Kasumi-1 (cell line): ENCODE data around the gene PCNT.
"Not testable (repeated sequence)": the region's sequence is repeated elsewhere in the genome, so short reads cannot be mapped to it uniquely, and the experiment has no call there.

ENCODE experiments used
- DNase-seq, 2 experiments: peaks; one replicate each; lab custom pipeline; 2025; lab: John Stamatoyannopoulos, UW

Gene PCNT

DNA sequence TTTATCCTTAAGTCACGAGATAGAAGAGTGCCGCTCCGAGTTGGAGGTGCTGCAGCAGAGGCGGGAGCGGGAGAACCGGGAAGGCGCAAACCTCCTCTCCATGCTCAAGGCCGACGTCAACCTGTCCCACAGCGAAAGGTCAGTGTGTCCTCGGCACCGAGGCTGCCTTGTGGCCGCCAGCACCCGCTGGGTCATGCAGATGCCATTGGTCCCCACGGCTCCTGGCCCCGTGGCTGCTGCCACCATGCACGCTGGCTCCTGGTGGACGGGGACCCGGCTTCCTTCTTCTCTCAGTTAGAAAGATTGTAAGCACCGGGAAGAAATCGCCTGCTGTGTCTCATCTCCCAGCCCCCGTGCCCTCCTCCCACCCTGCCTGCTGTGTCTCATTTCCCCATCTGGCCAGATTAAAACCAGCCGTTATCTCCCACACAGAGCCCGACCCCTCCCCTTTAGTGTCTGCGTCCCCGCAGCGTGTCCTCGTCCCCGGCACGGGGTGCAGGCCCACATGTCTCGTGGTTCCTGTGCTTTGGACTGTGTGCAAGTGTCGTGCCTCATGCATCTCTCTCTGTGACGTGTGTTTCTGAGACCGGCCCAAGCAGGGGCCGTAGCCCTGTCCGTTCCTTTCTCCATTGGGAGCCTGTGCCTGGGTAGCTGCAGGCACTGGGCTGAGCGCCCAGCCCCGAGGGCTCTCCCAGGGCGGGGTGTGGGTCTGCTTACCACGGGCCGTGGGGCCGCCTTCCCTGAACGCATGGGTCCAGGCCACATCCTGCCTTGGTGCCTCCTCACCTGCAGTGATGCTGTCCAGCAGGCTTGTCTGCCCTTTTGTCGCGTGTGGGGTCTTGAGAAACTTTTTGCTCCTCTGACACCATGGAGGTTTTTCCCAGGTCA, 62.1 kb downstream of the PCNT start:
- no peak for DNase-seq

DNA sequence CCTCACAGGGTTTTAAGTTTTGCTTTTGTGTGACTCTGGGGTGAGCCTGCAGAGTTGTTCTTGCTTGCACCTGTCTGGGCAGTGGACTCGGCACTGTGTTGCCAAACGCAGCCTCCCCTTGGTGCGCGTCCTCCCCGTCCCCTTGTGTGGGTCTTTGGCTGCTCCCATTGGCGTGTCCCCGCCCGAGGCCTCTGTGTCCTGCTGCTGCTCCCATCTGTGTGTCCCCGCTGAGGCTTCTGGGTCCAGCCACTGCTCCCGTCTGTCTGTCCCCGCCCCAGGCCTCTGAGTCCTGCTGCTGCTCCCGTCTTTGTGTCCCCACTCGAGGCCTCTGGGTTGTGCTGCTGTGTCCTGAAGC, 62.8 kb downstream of the PCNT start:
- no peak for DNase-seq

DNA sequence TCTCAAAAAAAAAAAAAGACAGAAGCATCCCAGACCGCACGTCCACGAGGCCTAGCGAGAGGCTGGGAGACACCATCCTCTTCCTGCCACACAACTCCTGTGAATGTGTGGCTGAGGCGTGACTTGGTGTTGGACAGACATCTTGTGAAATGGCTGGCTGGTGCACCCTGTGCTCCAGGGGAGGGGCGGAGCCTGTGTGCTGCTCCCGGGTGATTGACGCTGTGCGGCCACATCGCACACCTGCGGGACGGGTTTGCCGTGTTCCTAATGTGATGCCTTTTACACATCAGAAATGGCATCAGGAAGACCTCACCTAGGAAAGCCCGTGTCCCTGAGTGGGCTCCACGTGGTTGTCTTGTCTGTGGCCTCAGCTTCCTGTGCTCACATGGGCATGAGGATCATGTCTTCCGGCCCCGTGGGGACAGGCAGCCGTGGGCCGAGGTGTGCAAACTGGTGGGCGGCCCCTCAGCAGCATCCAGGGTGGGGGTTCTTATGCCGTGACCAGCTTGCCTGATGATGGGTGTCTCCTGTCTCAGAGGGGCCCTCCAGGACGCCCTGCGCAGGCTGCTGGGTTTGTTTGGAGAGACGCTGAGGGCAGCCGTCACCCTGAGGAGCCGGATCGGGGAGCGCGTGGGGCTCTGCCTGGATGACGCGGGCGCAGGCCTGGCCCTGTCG, 64.4 kb downstream of the PCNT start:
- no peak for DNase-seq

DNA sequence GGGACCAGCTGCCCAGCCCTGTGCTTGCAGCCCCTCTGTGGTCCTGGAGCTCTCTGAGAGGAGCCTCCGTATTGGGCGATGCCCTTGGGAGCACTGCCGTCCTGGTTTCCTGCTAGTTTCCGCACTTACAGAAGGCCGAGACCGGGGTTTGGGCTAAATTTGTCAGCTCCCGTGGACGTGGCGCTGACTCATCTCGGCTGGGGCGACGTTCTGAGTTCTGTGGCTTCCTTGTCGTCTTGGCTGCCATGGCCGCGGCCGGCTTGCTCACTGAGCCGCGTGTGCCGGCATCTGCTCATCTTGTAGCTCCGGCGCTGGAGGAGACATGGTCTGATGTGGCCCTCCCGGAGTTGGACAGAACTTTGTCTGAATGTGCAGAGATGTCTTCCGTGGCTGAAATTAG, 64.9 kb downstream of the PCNT start:
- no peak for DNase-seq

DNA sequence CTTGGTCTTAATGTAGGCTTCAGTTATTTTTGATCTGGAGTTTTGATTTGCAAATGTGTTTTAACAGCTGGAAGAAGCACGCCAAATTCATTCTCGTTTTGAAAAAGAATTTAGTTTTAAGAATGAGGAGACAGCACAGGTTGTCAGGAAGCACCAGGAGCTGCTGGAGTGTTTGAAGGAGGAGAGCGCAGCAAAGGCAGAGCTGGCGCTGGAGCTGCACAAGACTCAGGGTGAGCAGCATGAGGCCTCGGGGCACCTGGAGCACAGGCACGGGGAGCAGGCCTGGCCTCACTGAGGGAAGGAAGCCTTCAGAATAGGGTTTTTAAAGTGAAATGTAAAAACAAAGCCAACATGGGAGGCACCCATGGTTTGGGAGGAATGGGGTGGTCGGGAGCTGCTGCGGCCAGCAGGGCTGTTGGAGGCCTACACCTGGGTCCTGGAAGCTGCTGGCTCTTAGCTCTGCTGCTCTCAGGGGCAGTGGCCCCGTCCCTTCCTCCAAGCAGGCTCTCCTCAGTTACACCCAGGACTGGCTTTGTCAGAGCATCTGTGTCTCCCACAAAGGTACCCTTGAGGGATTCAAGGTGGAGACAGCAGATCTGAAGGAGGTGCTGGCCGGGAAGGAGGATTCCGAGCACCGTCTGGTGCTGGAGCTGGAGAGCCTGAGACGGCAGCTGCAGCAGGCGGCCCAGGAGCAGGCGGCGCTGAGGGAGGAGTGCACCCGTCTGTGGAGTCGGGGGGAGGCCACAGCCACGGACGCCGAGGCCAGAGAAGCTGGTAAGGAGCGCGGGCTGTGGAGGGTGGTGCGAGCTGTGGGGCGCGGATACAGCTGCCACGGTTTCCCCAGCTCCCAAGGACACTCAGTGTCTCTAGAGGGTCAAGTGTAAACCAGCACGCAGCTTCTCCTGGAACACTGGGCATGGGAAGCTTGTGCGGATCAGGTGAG, 66.9 kb downstream of the PCNT start:
- no peak for DNase-seq

DNA sequence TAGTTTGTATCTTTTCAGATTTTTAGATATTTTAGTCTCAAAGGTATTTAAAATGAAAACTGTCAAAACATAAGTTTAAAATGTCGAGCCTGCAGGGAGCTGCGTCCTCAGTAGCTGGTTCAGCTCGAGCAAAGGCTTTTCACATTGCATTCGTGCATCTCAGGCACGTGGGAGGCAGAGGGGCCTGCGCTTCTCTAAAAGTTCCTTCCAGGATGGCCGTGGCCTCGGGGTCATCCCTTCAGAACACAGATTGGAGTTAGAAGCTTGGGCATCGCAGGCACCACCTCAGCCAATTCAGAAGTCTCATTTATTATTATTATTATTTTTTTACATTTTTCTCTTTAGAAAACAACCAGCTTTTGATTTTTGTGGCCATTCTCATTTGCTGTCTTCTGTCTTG, 67.8 kb downstream of the PCNT start:
- no peak for DNase-seq

DNA sequence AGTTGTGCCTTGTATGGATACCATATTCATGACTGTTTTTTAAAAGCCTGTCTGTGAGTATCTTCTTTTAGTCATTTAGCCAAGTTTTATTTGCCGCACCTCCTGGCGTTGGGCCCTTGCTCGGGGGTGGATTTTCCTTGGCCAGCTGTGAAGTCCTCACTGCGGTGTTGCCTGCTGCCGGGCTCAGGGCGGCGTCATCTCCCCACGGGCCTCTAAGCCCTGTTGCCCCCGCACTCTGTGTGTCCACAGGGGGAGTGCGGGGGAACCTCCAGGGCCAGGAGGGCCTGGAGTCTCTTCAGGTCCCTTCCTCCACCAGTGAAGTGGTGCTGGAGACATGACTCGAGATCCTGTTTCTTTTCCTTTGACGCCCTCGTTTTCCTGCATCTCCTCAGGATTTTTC, 69.0 kb downstream of the PCNT start:
- DNase-seq = no peak

DNA sequence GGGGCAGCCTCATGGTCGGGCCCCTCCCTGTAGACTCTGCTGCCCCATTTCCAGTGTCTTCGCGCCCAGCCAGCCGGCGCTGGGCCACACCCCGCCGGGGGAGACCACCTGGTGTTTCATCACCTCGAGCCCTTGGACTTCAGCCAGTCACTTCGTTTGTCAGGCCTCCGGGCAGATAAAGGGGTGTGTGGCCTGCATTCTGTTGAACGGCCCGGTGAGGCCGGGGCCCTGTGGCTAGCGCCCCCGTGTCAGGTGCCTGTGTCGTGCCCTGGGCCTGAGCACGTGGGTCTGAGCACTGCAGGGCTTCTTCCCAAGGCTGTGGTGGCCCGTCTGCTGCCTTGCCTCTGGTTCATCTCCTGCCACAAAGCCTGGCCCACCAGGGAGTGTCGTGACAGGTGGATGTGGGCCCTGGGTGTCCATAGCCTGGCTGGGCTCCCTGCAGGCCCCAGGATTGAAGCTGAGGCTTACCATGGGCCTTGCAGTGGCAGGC, 69.5 kb downstream of the PCNT start:
- DNase-seq = no peak

DNA sequence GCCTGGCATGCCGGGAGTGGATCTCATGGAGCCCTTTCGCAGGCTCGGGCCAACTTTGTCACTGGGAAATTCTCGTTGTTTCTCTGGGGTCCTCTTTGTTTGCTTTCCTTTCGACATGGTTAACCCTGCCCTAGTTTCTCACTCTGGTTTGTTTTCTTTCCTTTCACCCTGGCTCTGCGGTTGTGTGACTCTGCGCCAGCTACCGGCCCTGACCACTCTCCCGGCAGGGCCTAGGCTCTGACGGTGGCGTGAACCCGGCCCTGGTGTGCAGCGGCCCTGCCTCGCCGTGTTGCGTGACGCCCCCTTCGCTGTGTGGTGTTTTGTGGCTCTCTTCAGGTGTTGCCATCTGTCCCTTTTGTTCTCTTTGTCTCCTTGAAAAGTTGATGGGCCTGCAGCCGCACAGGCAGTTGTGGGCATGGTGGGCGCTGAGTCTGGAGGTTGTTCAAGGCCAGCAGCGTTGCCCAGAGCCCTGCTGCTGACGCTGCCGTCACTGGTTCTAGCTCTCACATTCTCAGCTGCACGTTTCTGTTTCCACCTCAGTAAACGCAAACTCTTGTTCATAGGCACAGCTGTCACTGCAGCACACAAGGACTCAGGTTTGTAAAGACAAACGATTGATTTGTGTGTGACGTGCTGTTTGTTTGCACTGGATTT, 70.1 kb downstream of the PCNT start:
- no peak for DNase-seq

DNA sequence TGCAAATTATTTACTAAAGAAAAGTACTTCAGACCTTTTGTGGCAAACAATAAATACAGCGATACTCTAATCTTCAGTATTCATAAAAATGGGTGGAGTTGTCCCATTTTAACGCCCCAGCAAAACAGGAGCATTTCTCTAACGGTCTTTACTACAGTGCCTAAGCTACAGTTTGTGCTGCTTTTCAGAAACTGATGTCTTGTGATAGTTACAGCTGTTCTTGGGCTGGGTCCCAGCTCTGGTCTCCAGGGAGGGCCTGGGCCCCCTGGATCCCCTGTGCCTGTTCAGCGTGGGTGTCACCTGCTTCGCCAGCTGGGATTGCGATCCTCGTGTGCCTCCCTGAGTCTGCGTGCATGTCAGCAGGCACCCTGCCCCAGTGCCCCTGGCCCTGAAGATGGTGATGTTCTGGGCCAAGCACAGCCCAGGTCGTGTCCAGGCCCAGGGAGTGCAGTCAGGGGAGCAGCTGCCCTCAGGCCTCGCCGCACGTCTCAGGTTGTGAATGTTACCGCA, 70.7 kb downstream of the PCNT start:
- no peak for DNase-seq

DNA sequence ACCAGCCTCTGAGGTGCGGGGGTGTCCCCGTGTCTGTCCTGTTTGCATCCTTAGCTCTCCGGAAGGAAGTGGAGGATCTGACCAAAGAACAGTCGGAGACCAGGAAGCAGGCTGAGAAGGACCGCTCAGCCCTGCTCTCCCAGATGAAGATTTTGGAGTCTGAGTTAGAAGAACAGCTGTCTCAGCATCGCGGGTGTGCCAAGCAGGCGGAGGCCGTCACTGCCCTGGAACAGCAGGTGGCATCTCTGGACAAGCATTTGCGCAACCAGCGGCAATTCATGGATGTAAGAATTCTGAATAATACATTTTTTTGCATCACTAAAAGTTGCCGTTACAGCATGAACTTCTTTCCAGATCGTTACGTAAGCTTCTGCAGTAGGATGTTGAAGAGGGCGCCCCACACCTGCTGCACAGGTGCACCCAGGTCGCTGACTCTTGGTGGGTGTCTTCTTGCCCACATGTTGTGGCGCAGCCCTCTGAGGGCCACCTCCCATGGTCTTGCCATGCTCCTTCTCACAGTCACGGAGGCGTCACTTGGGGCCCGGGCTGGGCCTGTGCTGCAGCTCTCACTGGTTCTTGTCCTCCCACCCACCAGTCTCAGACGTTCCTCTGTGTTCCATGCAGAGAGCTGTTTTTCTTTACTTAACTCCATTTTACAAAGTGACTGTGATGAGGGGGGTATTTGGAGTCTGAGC, 73.4 kb downstream of the PCNT start:
- DNase-seq = no peak

DNA sequence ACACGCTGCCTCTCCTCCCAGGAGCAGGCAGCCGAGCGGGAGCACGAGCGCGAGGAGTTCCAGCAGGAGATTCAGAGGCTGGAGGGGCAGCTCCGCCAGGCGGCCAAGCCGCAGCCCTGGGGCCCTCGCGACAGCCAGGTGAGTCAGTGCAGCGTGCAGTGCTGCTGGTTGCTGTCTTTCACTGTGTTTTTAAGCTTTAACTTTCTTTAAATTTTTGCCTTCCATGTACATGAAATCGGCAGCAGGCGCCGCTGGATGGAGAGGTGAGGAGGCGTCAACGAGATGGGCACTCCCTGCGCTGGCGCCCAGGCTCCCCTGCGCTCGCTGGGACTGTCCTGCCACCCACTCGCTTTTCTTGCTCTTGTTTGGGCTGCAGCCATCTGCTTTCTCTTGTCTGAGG, 74.0 kb downstream of the PCNT start:
- DNase-seq = no peak

DNA sequence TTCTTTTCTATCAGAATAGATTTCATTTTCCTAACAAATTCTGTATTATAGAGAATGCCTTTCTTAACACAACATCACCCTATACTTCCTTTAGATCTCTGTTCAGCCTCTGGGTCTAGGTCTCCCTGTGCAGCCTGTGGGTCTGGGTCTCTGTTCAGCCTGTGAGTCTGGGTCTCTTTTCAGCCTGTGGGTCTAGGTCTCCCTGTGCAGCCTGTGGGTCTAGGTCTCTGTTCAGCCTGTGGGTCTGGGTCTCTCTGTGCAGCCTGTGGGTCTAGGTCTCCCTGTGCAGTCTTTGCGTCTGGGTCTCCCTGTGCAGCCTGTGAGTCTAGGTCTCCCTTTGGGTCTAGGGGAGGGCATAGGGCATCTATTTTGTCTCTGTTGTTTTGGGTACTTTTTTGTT, 75.2 kb downstream of the PCNT start:
- DNase-seq = no peak

DNA sequence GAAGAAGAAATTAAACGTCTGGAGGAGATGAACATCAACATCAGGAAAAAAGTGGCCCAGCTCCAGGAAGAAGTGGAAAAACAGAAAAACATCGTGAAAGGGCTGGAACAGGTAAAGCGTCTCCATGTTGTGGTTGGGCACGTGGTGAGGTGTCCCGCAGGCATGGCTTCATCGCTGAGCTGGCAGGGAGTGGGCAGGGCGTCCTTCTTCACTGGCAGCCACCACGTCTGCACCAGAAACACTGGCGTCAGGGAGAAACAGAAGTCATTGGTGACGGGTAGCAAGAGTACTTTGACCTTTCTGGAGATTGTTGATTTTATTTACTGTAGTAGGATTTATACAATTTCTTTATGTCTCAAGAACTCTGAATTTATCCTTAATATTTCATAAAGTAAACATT, 75.7 kb downstream of the PCNT start:
- no peak for DNase-seq

DNA sequence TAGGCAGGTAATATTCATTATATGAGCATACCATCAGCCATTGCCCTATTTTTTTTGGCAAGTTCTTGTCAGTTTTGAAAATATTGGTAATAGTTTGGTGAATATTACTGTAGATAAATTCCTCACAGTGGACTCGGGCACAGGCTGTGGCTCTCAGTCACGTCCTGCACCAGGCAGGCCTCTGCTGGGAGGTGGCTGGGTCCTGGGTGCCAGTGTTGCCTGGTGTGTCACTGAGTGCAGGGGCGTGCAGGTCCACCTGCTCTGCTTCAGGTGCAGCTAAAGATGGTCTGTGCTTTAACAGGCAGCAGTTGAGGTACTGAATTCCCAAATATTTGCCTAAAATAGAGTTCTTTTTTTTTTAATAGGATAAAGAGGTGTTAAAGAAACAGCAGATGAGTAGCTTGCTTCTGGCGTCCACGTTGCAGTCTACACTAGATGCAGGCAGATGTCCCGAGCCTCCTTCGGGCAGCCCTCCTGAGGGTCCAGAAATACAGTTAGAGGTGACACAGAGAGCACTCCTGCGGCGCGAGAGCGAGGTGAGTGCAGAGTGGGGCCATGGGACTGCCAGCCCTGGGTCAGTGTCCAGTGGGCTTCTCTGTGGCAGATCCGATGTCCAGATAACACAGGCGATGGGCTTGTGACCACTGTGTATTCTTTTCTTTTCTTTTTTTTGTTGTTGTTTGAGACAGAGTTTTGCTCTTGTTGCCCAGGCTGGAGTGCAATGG, 77.4 kb downstream of the PCNT start:
- DNase-seq = no peak

DNA sequence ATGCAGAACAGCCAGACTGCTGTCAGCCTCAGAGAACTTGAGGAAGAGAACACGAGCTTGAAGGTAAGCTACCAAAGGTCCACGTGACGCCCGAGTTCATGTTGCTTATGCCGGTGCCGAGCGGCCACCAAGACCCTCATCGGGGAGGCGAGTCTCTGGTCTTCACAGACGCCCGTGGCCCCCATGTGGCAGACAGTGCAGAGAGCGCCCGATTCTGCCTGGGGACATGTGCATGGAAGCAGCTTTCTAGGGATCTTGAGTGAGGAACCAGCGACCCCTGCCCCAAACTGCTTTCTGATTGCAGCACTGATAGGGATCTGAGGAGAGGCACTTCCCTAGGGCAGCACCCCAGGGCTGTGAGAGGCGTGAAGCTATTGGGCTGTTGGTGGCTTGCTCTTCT, 78.5 kb downstream of the PCNT start:
- DNase-seq = peak in 1 of 2 experiments; percentile 5

DNA sequence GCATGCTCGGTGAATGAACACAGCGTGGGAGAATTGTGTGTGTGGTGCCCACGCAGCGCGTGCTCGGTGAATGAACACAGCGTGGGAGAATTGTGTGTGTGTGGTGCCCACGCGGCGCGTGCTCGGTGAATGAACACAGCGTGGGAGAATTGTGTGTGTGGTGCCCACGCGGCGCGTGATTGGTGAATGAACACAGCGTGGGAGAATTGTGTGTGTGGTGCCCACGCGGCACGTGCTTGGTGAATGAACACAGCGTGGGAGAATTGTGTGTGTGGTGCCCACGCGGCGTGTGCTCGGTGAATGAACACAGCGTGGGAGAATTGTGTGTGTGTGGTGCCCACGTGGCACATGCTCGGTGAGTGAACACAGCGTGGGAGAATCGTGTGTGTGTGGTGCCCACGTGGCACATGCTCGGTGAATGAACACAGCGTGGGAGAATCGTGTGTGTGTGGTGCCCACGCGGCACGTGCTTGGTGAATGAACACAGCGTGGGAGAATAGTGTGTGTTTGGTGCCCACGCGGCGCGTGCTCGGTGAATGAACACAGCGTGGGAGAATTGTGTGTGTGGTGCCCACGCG, 79.4 kb downstream of the PCNT start:
- not testable (repeated sequence) for DNase-seq

DNA sequence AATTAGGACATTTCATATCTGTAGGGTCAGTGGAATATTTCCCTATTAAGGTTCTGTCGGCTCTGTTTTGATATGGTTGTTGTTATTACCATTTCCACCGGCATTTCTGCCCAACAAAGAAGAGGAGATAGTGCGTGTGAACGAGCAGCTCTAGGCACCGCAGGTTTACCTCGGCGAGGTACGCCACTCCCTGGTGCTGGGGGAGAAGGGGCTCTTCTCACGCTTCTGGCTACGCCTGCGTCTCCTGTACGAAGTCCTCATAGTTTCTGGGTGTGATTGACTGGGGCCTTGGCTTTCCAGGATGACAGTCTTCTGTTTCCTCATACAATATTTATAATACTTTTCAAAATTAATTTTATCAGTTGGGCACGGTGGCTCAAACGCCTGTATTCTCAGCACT, 80.3 kb downstream of the PCNT start:
- DNase-seq = no peak

DNA sequence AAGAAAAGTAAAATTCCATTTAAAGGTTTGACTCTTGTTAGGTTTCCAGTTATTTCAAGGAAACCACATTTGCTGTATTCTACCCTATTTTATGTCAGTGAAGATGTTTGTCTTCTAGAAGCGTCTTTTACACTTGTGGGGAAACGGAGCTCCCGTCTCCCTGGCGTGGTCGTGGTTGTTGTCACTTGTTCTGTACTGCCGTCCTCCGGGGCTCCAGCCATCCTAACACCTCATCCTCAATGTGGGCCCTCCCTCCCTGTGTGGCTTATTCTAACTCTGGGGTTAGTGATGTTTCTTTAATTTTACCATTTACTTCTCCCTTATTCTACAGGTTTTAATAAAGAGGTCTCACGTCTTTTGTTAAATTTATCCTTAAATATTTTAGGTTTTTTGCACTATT, 82.0 kb downstream of the PCNT start:
- no peak for DNase-seq
